ENCODE results near the gene AUP1.
A peak's percentile ranks its signal among the peaks of the same experiment; 100 is the strongest.

The AUP1 gene

DNA sequence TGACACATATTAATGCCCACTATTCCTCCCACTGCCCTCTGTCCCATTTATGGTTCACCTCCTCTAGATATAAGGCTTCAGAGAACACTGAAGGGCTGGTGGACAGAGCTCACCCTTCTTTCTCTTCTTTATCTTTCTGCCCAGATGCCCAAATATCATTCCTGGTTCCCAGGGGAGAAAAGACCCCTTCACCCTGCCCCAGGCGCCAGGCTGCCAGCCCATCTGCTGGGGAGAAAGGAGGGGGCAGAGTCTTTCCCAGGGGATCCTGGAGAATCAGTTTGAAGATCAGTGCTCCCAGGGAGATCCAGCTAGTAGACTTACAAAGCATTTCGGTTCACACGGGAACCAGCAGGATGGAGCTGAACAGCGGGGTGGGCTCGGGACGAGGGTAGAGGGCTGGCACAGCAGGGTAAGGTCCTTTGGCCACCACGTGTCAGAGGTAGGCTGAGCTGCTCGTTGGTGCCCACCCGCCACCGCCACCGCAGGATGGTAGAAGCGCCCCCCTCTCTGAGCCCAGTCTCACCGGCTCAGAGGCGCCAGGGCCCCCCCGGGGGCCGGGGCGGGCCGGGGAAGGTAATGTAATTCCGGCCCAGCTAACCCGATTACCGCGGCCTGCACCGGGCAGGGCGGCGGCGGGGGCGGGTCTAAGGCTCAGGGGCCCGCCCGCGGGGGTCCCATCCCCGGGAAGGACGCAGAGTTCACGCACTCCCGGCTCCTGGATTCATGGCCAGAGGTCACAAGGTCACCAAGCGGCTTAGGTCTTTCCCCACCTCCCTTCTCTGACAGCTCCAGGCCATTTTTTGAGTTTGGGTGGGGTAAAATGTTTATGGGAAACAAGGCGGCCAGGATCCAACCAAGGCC, 16.5 kb downstream of the AUP1 start (continued):
- TF ChIP-seq ZFP30 (CRISPR knock-in tag; IDR thresholded peaks at IDR 0.05) (no peak; the same call in 1 of the 2 replicates), CSDC2 (CRISPR knock-in tag; IDR thresholded peaks at IDR 0.05) (no peak)
- TF ChIP-seq, protein P1, sequence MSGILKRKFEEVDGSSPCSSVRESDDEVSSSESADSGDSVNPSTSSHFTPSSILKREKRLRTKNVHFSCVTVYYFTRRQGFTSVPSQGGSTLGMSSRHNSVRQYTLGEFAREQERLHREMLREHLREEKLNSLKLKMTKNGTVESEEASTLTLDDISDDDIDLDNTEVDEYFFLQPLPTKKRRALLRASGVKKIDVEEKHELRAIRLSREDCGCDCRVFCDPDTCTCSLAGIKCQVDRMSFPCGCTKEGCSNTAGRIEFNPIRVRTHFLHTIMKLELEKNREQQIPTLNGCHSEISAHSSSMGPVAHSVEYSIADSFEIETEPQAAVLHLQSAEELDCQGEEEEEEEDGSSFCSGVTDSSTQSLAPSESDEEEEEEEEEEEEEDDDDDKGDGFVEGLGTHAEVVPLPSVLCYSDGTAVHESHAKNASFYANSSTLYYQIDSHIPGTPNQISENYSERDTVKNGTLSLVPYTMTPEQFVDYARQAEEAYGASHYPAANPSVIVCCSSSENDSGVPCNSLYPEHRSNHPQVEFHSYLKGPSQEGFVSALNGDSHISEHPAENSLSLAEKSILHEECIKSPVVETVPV (CRISPR knock-in tag; IDR thresholded peaks at IDR 0.05), result no peak
- TF ChIP-seq, protein P2, sequence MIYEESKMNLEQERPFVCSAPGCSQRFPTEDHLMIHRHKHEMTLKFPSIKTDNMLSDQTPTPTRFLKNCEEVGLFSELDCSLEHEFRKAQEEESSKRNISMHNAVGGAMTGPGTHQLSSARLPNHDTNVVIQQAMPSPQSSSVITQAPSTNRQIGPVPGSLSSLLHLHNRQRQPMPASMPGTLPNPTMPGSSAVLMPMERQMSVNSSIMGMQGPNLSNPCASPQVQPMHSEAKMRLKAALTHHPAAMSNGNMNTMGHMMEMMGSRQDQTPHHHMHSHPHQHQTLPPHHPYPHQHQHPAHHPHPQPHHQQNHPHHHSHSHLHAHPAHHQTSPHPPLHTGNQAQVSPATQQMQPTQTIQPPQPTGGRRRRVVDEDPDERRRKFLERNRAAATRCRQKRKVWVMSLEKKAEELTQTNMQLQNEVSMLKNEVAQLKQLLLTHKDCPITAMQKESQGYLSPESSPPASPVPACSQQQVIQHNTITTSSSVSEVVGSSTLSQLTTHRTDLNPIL (CRISPR knock-in tag; IDR thresholded peaks at IDR 0.05; ENCODE audit: low read depth), result no peak

DNA sequence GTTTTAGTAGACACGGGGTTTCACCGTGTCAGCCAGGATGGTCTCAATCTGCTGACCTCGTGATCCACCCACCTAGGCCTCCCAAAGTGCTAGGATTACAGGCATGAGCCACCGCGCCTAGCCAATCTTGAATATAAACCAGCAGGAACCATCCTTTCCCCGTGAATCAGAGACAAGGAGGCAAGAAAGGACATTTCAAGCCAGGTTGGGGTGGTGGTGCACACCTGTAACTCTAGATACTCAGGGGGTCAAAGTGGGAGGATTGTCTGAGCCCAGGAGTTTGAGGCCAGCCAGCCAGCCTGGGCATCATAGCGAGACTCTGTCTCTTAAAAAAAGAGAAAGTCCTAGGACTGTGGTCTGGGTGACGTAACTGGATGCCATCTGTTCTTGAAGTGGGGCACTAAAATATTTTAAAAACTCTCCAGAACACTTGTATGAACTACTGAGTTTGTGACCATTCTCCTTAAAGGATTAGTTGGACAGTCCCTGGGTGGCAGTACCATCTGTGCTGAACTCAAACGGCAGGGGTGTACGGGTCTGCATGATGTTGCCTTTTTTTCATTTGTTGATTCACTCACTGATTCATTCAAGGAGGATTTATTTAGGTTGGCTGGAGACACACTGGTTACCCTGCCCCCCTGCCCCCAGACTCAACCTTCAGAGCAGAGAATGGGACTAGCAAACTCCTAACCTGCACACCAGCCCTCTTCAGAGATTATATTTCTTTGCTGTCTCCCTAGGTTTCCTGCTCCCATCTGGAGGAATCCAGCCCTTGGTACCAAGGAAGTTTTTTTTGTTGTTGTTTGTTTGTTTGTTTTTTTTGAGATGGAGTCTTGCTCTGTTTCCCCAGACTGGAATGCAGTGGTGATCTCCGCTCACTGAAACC, 18.2 kb downstream of the AUP1 start:
- ATAC-seq, result no peak
- TF ChIP-seq ZFP3 (CRISPR knock-in tag; IDR thresholded peaks at IDR 0.05), result peak; percentile 96
- no peak for TF ChIP-seq ZC3H10 (CRISPR knock-in tag; IDR thresholded peaks at IDR 0.05)
- no peak for TF ChIP-seq OSR1 (CRISPR knock-in tag; IDR thresholded peaks at IDR 0.05)

DNA sequence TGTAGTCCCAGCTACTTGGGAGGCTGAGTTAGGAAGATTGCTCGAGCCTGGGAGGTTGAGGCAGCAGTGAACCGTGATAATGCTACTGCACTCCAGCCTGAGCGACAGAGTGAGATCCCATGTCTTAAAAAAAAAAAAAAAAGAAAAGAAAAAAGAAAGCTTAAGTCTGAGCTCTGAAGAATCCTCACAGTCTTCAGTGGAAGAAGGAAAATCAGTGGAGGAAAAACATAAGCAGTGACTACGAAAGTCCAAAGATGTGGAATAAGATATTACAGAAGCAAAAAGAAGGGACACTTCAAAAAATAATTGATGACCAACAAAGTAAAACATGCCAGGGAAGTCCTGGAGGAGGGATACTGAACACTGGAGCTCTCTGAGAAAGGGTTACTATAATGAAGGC, 19.2 kb downstream of the AUP1 start:
- TF ChIP-seq TCF4 (CRISPR knock-in tag; IDR thresholded peaks at IDR 0.05; ENCODE audit: borderline replicate concordance) (no peak), ESRRG (CRISPR knock-in tag; IDR thresholded peaks at IDR 0.05) (no peak), SNAI2 (CRISPR knock-in tag; IDR thresholded peaks at IDR 0.05) (no peak), ZFP30 (CRISPR knock-in tag; IDR thresholded peaks at IDR 0.05) (no peak), ZC3H10 (CRISPR knock-in tag; IDR thresholded peaks at IDR 0.05) (no peak), ARNTL (CRISPR knock-in tag; IDR thresholded peaks at IDR 0.05; ENCODE audit: borderline replicate concordance, low read depth) (no peak), ZNF565 (CRISPR knock-in tag; conservative IDR thresholded peaks at IDR 0.05; ENCODE audit: low read depth) (no peak), ZNF8 (CRISPR knock-in tag; IDR thresholded peaks at IDR 0.05) (no peak), PPARA (CRISPR knock-in tag; IDR thresholded peaks at IDR 0.05; ENCODE audit: borderline replicate concordance) (no peak), CSDC2 (CRISPR knock-in tag; IDR thresholded peaks at IDR 0.05) (no peak), ZNF70 (CRISPR knock-in tag; IDR thresholded peaks at IDR 0.05) (no peak), TOX (CRISPR knock-in tag; IDR thresholded peaks at IDR 0.05; ENCODE audit: borderline replicate concordance) (no peak), BACH2 (CRISPR knock-in tag; IDR thresholded peaks at IDR 0.05; ENCODE audit: borderline replicate concordance) (no peak), ZFP3 (CRISPR knock-in tag; IDR thresholded peaks at IDR 0.05) (no peak)
- TF ChIP-seq, protein P1 (CRISPR knock-in tag; IDR thresholded peaks at IDR 0.05), result no peak
- TF ChIP-seq, protein P2 (CRISPR knock-in tag; IDR thresholded peaks at IDR 0.05; ENCODE audit: low read depth), result no peak
- TF ChIP-seq, protein P3, sequence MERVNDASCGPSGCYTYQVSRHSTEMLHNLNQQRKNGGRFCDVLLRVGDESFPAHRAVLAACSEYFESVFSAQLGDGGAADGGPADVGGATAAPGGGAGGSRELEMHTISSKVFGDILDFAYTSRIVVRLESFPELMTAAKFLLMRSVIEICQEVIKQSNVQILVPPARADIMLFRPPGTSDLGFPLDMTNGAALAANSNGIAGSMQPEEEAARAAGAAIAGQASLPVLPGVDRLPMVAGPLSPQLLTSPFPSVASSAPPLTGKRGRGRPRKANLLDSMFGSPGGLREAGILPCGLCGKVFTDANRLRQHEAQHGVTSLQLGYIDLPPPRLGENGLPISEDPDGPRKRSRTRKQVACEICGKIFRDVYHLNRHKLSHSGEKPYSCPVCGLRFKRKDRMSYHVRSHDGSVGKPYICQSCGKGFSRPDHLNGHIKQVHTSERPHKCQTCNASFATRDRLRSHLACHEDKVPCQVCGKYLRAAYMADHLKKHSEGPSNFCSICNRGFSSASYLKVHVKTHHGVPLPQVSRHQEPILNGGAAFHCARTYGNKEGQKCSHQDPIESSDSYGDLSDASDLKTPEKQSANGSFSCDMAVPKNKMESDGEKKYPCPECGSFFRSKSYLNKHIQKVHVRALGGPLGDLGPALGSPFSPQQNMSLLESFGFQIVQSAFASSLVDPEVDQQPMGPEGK (CRISPR knock-in tag; IDR thresholded peaks at IDR 0.05; ENCODE audit: borderline replicate concordance), result no peak

More for the DNA sequence above, 19.2 kb downstream of the AUP1 start:
- ATAC-seq, result no peak

Data from SK-N-SH treated with all-trans-retinoic acid at 6 μM for 48 hours (cell line).